HepG2 (cell line): ENCODE results near the gene RASGRP4. TPM values are rescaled to one million over a fixed set of nuclear protein-coding genes. Genes with fewer than 3 reads are reported as not detected.

Experiments used
- ATAC-seq: fragments of 200-7000 bp; cut with Tn5 transposase; 3 replicates; pipeline ENCODE4 v1.9.1; 2020; ENCODE audit warnings: mild to moderate bottlenecking, moderate library complexity
- BruUV-seq: library from RNA; stranded (reverse); fragments of 400-500 nt; replicated peaks from 2 replicates; lab custom pipeline; 2021; lab: Mats Ljungman, UMichigan
- CTCF ChIA-PET: fragments of 300-600 bp; formaldehyde crosslinking; extraction: SDS; loops from one replicate; lab custom pipeline; 2021; ENCODE audit warnings: low total read pairs, inconsistent platforms, low intra/inter-chr PET ratio; lab: Yijun Ruan, JAX
- POLR2A ChIA-PET: fragments of 350-600 bp; sonication (Branson Sonifier 250); formaldehyde crosslinking; loops from one replicate; lab custom pipeline; 2020; ENCODE audit warnings: antibody characterized with exemption, inconsistent platforms; lab: Yijun Ruan, JAX
- DNase-seq: peaks from one replicate; pipeline ENCODE4 v3.0.0-alpha.2; 2015; ENCODE audit warnings: low spot score
- FAIRE-seq: peaks from 3 replicates; lab custom pipeline; 2011; peaks lifted over from hg19 to GRCh38; lab: Jason Lieb, UNC
- H2AFZ ChIP-seq: one replicate; pipeline ENCODE4 v1.6.1; 2011; ENCODE audit warnings: low read length, inconsistent platforms
- H3K27ac ChIP-seq: fragments of 300-600 bp; 3 replicates; pipeline ENCODE4 v1.8.0; 2011; ENCODE audit warnings: mixed run types, mild to moderate bottlenecking, mixed read lengths, low read length, inconsistent platforms; ENCODE audit not compliant: insufficient read depth; ENCODE audit errors: extremely low read length
- H3K27me3 ChIP-seq, 2 experiments: fragments of 200-600 bp in 1 of 2; 2 replicates in 1 of 2; 3 replicates in 1 of 2; pipeline versions ENCODE4 v1.6.0 to v1.8.0; 2011; ENCODE audit warnings: low read length in 2 of 2, mild to moderate bottlenecking in 2 of 2, moderate library complexity in 2 of 2, inconsistent platforms in 1 of 2; ENCODE audit not compliant: insufficient read depth in 2 of 2, control insufficient read depth in 1 of 2
- H3K36me3 ChIP-seq, 2 experiments: fragments of 200-600 bp in 1 of 2; replicated peaks in 1 of 2; 2 replicates in 1 of 2; 3 replicates in 1 of 2; pipeline versions ENCODE4 v1.5.1 to v1.8.0; 2011; ENCODE audit warnings: low read length in 2 of 2, inconsistent platforms in 1 of 2; ENCODE audit not compliant: insufficient read depth in 2 of 2, control insufficient read depth in 1 of 2
- H3K4me1 ChIP-seq: 2 replicates; pipeline ENCODE4 v1.5.1; 2012; ENCODE audit warnings: low read length, inconsistent platforms; ENCODE audit not compliant: insufficient read depth
- H3K4me2 ChIP-seq: 2 replicates; pipeline ENCODE4 v1.6.0; 2011; ENCODE audit warnings: low read depth, low read length, inconsistent platforms
- H3K4me3 ChIP-seq, 3 experiments: fragments of 200-600 bp in 1 of 3; sonication (generic), shearing (Covaris generic) in 1 of 3; replicated peaks in 1 of 3; 2 replicates each; pipeline ENCODE4 v1.5.1; 2011 to 2016; ENCODE audit warnings: low read length in 3 of 3, inconsistent platforms in 2 of 3, low read depth in 2 of 3, mild to moderate bottlenecking in 2 of 3, control low read depth in 1 of 3, mixed read lengths in 1 of 3; ENCODE audit not compliant: insufficient read depth in 1 of 3
- H3K79me2 ChIP-seq: one replicate; pipeline ENCODE4 v1.6.1; 2011; ENCODE audit warnings: low read length, inconsistent platforms; ENCODE audit not compliant: insufficient read depth
- H3K9ac ChIP-seq: 2 replicates; pipeline ENCODE4 v1.6.0; 2011; ENCODE audit warnings: mild to moderate bottlenecking, low read depth, low read length, inconsistent platforms; ENCODE audit not compliant: insufficient read depth
- H3K9me3 ChIP-seq: 2 replicates; pipeline ENCODE4 v1.5.1; 2012; ENCODE audit warnings: mild to moderate bottlenecking, low read length
- H4K20me1 ChIP-seq: 2 replicates; pipeline ENCODE4 v1.6.0; 2011; ENCODE audit warnings: inconsistent platforms, mild to moderate bottlenecking, low read length, moderate library complexity; ENCODE audit not compliant: insufficient read depth
- CHCHD3 ChIP-seq: sonication (generic); formaldehyde crosslinking; IDR thresholded peaks from 2 replicates; pipeline ENCODE4 v1.8.0; 2022; ENCODE audit warnings: mild to moderate bottlenecking, missing genetic modification reagents, moderate library complexity
- HOXD1 ChIP-seq: sonication (generic); formaldehyde crosslinking; IDR thresholded peaks from 2 replicates; pipeline ENCODE4 v1.5.0; 2020; ENCODE audit warnings: missing genetic modification reagents
- KLF16 ChIP-seq, 2 experiments: sonication (generic) in 1 of 2; formaldehyde crosslinking in 1 of 2; IDR thresholded peaks; 2 replicates each; pipeline versions ENCODE4 v1.6.1 to v1.8.0; 2016 to 2023; ENCODE audit warnings: missing genetic modification reagents in 2 of 2, missing compliant biosample characterization in 1 of 2
- MAFG ChIP-seq: sonication (generic); formaldehyde crosslinking; IDR thresholded peaks from 2 replicates; pipeline ENCODE4 v1.5.1; 2020; ENCODE audit warnings: mild to moderate bottlenecking, missing genetic modification reagents
- NCOA2 ChIP-seq: sonication (generic); formaldehyde crosslinking; IDR thresholded peaks from 2 replicates; pipeline ENCODE4 v1.8.0; 2022; ENCODE audit warnings: inconsistent platforms
- SOX5 ChIP-seq: IDR thresholded peaks from 2 replicates; pipeline ENCODE4 v1.6.1; 2016; ENCODE audit warnings: borderline replicate concordance
- STAT5B ChIP-seq: sonication (generic); formaldehyde crosslinking; IDR thresholded peaks from 2 replicates; pipeline ENCODE4 v1.4.0; 2020; ENCODE audit warnings: missing genetic modification reagents
- TEAD3 ChIP-seq: optimal IDR thresholded peaks from 2 replicates; pipeline ENCODE3; 2016; ENCODE audit warnings: borderline replicate concordance
- U2AF2 ChIP-seq: fragments of 200-400 bp; formaldehyde crosslinking; IDR thresholded peaks from 2 replicates; pipeline ENCODE4 v1.6.1; 2017; ENCODE audit warnings: low read depth, mild to moderate bottlenecking, low read length
- ZFP62 ChIP-seq: sonication (generic); formaldehyde crosslinking; IDR thresholded peaks from 2 replicates; pipeline ENCODE4 v1.4.0; 2020; ENCODE audit warnings: missing genetic modification reagents
- ZNF678 ChIP-seq: sonication (generic); formaldehyde crosslinking; IDR thresholded peaks from 2 replicates; pipeline ENCODE4 v1.4.0; 2020; ENCODE audit warnings: mild to moderate bottlenecking, missing genetic modification reagents
- WGBS: methylation state at CpG from one replicate; pipeline ENCODE4 v1.1.6; 2017; ENCODE audit warnings: low lambda C conversion rate; 5-methylcytosine and 5-hydroxymethylcytosine counted together
- in situ Hi-C: cut with HindIII; loops from 2 replicates; pipeline ENCODE4 v1.10.0; 2017; ENCODE audit warnings: low pct_unique_long_range_greater_than_20kb; ENCODE audit not compliant: extremely low pct_ligation_motif_present
- intact Hi-C: fragments of 100-400 bp; cut with micrococcal nuclease; formaldehyde crosslinking; loops from one replicate; pipeline ENCODE4 v1.10.0; 2022; ENCODE audit not compliant: unreplicated experiment
- polyA plus RNA-seq, 8 experiments: library from polyadenylated mRNA; depleted of rRNA in 3 of 8; stranded (reverse) in 7 of 8; unstranded in 1 of 8; fragments of >200 nt; fragmentation: Illumina TruSeq in 4 of 8; extraction: Trizol in 4 of 8; gene quantifications; 2 replicates each; pipeline versions ENCODE4 v1.2.1 to v1.2.3, GENCODE V29; 2011 to 2016; ENCODE audit warnings: low read depth in 4 of 8, missing spikeins in 1 of 8, mixed read lengths in 1 of 8; ENCODE audit not compliant: insufficient read depth in 1 of 8
- total RNA-seq, 5 experiments: library from RNA; depleted of rRNA; stranded (reverse); fragments of >200 nt; fragmentation: Illumina TruSeq; extraction: Trizol; gene quantifications; 2 replicates each; pipeline ENCODE4 v1.2.3, GENCODE V29; 2016; ENCODE audit warnings: low read depth in 1 of 5
- TF ChIP-seq, protein P1 (sequence below): IDR thresholded peaks from 2 replicates; pipeline ENCODE4 v1.6.1; 2018; ENCODE audit warnings: missing genetic modification reagents
- TF ChIP-seq, protein P2 (sequence below): IDR thresholded peaks from 2 replicates; pipeline ENCODE4 v1.6.1; 2016; ENCODE audit warnings: low read depth, missing genetic modification reagents, missing compliant biosample characterization
- TF ChIP-seq, protein P3 (sequence below): sonication (generic); formaldehyde crosslinking; conservative IDR thresholded peaks from 2 replicates; pipeline ENCODE4 v1.4.0; 2020; ENCODE audit warnings: mild to moderate bottlenecking, missing genetic modification reagents, moderate library complexity
- TF ChIP-seq, protein P4 (sequence below): sonication (generic); formaldehyde crosslinking; IDR thresholded peaks from 2 replicates; pipeline ENCODE4 v1.4.0; 2020; ENCODE audit warnings: missing genetic modification reagents

Gene RASGRP4
- total and polyA plus RNA-seq, 2 of the 13 experiments (the other 11 are each of a cell fraction or from before 2014, with no cell fraction given), result not detected

DNA sequence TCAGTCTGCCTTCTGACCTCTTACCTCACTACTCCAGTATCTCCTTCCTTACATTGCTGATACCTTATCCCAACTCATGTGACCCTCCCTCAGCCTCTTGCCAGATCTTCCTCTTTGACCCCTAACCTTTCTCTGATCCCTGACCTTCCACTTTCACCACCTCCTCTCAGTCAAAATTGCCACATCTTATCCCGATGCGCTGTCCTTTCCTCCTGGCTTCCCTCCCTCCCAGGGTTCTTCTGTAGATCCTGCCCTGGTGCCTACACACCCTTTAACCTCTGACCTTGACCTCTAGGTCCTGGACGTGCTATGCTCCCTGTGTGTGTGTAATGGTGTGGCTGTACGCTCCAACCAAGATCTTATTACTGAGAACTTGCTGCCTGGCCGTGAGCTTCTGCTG, 31.2 kb upstream of the RASGRP4 start:
- H3K9me3 ChIP-seq, result no peaks in the 10 kb centered on the region
- CTCF ChIA-PET, result no interaction called here
- FAIRE-seq (no peak), DNase-seq (no peak), ATAC-seq (no peak)
- no peak overlapping the region for H3K9ac ChIP-seq
- intact Hi-C loops, result no loop called here
- H3K27ac ChIP-seq, result no peak overlapping the region
- BruUV-seq, result no TSS peak
- no peaks in the 10 kb centered on the region for H3K4me1 ChIP-seq
- in situ Hi-C loops, result no loop called here
- 1% methylated on average over 5 of the region's 5 CpGs for WGBS
- no peak overlapping the region for H3K4me2 ChIP-seq
- no peak overlapping the region for H2AFZ ChIP-seq
- H3K27me3 ChIP-seq, result no peaks in the 10 kb centered on the region
- H3K4me3 ChIP-seq, result no peak overlapping the region
- TF ChIP-seq, protein P1, sequence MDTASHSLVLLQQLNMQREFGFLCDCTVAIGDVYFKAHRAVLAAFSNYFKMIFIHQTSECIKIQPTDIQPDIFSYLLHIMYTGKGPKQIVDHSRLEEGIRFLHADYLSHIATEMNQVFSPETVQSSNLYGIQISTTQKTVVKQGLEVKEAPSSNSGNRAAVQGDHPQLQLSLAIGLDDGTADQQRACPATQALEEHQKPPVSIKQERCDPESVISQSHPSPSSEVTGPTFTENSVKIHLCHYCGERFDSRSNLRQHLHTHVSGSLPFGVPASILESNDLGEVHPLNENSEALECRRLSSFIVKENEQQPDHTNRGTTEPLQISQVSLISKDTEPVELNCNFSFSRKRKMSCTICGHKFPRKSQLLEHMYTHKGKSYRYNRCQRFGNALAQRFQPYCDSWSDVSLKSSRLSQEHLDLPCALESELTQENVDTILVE (CRISPR knock-in tag), result no peak
- TF ChIP-seq, protein P2, sequence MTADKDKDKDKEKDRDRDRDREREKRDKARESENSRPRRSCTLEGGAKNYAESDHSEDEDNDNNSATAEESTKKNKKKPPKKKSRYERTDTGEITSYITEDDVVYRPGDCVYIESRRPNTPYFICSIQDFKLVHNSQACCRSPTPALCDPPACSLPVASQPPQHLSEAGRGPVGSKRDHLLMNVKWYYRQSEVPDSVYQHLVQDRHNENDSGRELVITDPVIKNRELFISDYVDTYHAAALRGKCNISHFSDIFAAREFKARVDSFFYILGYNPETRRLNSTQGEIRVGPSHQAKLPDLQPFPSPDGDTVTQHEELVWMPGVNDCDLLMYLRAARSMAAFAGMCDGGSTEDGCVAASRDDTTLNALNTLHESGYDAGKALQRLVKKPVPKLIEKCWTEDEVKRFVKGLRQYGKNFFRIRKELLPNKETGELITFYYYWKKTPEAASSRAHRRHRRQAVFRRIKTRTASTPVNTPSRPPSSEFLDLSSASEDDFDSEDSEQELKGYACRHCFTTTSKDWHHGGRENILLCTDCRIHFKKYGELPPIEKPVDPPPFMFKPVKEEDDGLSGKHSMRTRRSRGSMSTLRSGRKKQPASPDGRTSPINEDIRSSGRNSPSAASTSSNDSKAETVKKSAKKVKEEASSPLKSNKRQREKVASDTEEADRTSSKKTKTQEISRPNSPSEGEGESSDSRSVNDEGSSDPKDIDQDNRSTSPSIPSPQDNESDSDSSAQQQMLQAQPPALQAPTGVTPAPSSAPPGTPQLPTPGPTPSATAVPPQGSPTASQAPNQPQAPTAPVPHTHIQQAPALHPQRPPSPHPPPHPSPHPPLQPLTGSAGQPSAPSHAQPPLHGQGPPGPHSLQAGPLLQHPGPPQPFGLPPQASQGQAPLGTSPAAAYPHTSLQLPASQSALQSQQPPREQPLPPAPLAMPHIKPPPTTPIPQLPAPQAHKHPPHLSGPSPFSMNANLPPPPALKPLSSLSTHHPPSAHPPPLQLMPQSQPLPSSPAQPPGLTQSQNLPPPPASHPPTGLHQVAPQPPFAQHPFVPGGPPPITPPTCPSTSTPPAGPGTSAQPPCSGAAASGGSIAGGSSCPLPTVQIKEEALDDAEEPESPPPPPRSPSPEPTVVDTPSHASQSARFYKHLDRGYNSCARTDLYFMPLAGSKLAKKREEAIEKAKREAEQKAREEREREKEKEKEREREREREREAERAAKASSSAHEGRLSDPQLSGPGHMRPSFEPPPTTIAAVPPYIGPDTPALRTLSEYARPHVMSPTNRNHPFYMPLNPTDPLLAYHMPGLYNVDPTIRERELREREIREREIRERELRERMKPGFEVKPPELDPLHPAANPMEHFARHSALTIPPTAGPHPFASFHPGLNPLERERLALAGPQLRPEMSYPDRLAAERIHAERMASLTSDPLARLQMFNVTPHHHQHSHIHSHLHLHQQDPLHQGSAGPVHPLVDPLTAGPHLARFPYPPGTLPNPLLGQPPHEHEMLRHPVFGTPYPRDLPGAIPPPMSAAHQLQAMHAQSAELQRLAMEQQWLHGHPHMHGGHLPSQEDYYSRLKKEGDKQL, result no peak
- no peak for TF ChIP-seq HOXD1 (CRISPR knock-in tag)
- no peak for TF ChIP-seq KLF16 (CRISPR knock-in tag; IDR thresholded peaks at IDR 0.05)
- no peak for TF ChIP-seq NCOA2 (CRISPR knock-in tag)
- TF ChIP-seq SOX5 (CRISPR knock-in tag), result no peak
- no peak for TF ChIP-seq STAT5B (CRISPR knock-in tag)
- TF ChIP-seq, protein P3, sequence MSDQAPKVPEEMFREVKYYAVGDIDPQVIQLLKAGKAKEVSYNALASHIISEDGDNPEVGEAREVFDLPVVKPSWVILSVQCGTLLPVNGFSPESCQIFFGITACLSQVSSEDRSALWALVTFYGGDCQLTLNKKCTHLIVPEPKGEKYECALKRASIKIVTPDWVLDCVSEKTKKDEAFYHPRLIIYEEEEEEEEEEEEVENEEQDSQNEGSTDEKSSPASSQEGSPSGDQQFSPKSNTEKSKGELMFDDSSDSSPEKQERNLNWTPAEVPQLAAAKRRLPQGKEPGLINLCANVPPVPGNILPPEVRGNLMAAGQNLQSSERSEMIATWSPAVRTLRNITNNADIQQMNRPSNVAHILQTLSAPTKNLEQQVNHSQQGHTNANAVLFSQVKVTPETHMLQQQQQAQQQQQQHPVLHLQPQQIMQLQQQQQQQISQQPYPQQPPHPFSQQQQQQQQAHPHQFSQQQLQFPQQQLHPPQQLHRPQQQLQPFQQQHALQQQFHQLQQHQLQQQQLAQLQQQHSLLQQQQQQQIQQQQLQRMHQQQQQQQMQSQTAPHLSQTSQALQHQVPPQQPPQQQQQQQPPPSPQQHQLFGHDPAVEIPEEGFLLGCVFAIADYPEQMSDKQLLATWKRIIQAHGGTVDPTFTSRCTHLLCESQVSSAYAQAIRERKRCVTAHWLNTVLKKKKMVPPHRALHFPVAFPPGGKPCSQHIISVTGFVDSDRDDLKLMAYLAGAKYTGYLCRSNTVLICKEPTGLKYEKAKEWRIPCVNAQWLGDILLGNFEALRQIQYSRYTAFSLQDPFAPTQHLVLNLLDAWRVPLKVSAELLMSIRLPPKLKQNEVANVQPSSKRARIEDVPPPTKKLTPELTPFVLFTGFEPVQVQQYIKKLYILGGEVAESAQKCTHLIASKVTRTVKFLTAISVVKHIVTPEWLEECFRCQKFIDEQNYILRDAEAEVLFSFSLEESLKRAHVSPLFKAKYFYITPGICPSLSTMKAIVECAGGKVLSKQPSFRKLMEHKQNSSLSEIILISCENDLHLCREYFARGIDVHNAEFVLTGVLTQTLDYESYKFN (CRISPR knock-in tag), result no peak
- no peak for TF ChIP-seq ZNF678 (CRISPR knock-in tag)
- TF ChIP-seq, protein P4, sequence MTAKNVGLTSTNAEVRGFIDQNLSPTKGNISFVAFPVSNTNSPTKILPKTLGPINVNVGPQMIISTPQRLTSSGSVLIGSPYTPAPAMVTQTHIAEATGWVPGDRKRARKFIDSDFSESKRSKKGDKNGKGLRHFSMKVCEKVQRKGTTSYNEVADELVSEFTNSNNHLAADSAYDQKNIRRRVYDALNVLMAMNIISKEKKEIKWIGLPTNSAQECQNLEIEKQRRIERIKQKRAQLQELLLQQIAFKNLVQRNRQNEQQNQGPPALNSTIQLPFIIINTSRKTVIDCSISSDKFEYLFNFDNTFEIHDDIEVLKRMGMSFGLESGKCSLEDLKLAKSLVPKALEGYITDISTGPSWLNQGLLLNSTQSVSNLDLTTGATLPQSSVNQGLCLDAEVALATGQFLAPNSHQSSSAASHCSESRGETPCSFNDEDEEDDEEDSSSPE, result no peak
- no peak for TF ChIP-seq U2AF2
- no peak for TF ChIP-seq MAFG (CRISPR knock-in tag)
- no peak for TF ChIP-seq CHCHD3
- TF ChIP-seq TEAD3 (CRISPR knock-in tag), result no peak
- no peak for TF ChIP-seq ZFP62 (CRISPR knock-in tag)
- no peaks in the 10 kb centered on the region for H3K79me2 ChIP-seq
- H4K20me1 ChIP-seq, result no peaks in the 10 kb centered on the region
- no peaks in the 10 kb centered on the region for H3K36me3 ChIP-seq
- POLR2A ChIA-PET, result no interaction called here
